RCC 7860 (cell line): ENCODE data around the gene NR3C1.
A peak's percentile ranks its signal among the peaks of the same experiment; 100 is the strongest.

Source experiments
- DNase-seq: peaks from one replicate; pipeline ENCODE4 v3.0.0-alpha.2; 2015; ENCODE audit warnings: low spot score
- FAIRE-seq: peaks from 2 replicates; lab custom pipeline; 2012; peaks lifted over from hg19 to GRCh38; lab: Jason Lieb, UNC

The NR3C1 gene

DNA sequence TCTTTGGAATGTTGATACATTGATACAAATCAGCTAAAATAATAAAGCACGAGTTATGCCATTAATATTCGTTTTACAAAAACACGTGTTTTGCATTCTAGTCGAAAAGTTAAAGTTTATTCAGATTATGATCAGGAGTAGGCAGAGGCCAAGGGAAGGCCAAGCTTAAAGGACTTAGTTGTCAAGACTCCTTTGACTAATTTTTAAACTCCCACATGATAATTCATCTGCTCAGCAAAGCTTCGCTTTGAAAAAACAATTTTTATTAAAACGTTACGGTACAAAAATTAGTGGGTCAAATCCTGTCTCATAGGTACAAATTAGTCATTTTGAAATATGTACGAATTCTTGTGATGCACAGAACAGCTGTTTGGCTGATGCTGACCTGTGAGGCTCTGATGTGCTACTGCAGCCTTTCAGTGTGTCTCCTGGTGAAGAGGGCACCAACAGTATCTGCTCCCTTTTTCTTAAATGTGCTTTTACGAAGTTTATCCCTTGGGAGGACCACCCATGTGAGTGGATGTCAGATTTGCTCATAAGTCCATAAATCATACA lies 23.0 kb upstream of the NR3C1 start:
- DNase-seq (no peak), FAIRE-seq (no peak)

DNA sequence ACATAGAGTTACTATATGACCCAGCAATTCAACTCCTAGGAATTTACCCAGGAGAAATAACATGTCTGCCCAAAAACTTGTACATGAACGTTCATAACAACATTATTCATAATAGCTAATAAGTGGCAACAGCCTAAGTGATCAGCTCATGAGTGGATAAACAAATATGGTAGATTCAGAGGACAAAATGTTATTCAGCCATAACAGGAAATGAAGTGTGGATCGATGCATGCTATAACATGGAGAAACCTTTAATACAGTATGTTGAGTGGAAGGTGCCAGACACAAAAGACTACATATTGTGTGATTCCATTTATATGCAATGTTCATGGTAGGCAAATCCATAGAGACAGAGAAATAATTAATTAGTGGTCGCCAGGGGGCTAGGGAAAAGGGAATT lies 22.3 kb upstream of the NR3C1 start:
- FAIRE-seq (no peak), DNase-seq (no peak)

DNA sequence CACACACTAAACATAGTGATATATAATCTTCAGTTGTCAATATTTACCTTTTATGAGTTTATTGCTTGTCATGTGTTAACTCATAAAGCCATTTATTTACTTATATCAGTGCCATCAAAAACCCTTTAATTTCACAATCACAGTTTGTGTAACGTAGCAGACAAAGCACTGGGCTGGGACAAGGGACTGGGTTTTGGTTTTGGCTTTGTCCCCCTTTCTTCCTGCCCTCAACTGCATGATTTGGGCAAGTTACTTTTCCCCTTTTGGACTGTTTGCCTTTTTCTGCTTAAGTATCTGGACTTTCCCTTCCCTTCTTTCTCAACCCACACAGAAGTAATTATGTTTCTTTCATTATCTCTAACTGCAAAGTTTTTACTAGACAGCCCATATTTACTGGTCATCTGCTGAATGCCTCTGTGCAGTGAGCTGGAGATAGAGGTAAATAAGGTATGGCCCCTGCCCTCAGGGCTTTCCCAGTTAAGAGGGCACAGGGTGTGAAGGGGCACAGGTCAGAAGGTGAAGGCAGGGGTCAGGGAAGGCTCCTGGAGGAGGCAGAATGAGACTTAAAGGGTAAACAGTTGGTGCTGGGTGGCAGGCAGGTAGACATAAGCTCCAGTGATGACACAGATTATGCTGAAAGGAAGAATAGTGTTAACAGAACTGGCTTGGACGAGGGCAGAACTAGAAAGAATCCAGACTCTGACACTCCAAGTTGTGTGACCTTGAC lies 14.8 kb upstream of the NR3C1 start:
- FAIRE-seq (no peak), DNase-seq (no peak)

DNA sequence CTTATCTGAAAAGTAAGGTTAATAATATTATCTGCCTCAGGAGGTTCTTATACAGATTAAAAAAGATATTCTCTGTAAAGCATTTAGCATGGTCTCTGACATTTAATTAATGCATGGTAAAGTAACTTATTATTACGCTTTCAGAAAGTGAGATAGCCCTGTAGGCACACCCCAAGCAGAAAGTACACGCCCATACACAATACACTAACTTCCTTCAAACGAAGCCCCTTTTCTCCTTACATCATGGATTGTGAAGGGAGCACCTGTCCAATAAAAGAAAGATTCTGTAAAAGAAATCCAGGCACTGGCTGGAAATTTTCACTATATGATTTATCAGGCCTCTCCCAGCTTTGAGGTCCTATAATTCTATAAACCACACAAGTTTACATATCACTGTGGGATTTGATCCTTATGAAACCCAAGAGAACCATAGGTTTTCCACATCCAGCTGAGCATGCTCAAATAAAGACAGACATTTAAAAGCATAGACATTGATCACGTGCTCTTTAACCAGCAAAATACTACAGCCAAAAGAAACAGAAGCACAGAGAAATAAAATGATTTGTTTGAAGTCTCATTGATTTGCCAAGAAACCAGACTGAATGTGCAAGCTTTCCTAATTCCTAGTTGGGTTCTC lies 14.1 kb upstream of the NR3C1 start:
- no peak for FAIRE-seq

DNA sequence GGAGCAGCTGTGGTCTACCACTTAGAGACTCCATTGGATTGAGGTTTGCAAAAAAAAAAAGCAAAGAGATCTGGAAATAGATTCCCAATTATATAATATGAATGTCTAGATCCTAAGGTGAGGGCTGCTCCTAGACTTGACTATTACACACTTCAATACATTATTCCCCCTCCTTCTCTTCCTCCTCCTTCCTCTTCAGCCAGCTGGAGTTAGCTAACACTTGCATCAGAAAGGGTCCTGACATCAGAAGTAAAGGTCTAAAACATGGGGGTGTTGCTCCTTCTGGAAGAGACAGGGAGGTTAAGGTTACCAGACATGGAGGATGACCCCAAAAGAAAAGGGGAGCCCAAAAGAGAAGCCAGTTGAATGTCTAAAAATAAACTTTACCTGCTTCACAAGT lies 12.9 kb upstream of the NR3C1 start:
- no peak for FAIRE-seq
- DNase-seq: no peak

More for the DNA sequence above, 14.1 kb upstream of the NR3C1 start:
- DNase-seq: no peak

DNA sequence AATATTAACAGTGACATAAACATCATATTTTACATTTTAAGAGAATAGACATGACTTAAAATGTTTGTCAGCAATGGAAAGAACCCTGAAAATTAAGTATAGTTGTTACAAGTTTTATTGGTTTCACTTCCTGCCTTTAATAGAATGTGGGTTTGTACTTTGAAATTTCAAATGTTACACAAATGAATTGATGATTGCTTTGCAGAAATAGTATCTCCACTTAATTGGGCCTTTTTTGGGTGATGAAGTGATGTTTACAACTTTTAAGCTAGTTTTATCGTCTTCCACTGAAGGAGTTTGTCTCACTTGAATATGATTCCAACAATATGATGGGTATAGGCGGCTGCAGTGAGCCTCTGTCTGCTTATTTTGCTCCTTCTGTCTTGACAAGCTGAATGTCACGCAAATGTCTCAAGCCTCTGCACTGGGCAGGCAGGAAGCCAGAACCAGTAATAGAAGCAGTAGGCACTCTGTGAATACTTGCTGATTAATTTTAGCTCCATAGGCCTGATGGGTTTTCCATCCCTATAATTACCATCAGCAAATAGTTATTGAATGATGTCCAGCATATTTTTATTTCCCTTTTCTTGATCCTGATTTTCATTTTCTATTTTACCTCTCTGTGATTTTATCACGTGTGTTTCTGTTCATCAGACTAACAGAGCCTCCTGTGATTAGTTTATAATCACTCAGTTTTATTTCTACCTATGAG lies 10.6 kb upstream of the NR3C1 start:
- FAIRE-seq (no peak), DNase-seq (no peak)

DNA sequence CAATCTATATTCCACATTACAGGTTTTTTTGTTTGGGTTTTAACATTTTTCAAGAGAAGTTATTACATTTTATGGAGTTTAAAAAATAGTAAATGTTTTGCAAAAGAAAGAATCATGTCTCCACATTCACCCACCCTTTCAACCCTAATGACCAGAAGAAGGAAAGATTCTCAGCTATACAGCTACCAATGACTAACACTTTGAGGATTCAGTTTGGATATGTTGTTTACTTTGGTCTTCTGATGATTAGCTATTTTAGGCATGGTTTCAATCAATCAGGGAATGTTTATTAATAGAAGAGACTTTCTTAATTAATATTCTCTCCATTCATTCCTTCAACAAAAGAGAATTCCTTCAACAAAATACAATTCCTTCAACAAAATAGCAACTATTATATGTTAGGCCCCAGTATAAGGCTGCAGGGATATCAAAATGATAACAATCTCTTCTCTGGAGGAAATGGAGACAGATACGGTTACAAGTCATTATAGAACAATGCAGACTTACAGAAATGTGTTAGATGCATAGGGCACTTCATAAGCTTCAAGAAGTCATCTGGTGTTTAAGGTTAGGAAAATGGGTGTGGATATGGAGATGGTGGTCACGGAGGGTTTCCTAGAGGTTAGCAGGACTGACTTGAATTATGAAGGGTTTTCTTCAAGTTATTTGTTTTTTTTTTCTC lies 9.3 kb upstream of the NR3C1 start:
- DNase-seq: no peak
- FAIRE-seq: no peak

DNA sequence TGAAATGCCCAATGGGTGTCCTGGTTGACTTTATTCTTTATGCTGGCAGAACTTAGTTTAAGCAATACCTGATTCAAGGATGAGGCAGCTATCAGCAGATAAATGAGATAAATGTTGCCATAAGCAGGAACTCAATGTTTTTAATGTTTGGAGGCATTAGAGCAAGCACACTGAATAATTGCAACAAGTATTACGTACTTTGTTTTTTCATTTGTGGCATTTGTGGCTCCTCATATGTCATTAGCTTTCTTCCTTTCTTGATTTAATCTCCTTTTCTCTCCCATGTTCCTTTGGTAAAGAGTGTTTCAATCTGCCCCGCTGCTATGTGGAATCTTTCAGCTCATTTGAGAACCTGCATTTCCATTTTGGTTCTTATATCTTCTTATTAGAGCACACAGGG lies 6.4 kb upstream of the NR3C1 start:
- DNase-seq (no peak), FAIRE-seq (no peak)

DNA sequence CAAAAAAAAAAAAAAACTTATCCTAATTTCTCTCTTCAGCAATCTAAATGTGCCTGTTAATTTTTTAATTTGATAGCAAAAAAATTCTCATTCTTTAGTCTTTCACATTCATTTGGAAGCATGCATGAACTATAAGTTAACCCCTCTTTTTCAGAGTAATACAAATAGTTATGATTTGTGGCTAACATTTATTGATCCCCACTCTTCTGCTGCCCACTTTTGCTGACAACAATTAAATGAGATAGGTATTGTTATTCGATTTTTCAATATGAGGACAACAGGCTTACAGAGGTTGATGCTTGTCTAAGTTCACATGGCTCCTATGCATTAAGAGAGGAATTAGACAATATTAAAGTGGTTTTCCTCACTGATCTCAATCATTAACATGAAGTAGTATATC lies 2.9 kb upstream of the NR3C1 start:
- FAIRE-seq (no peak), DNase-seq (no peak)

DNA sequence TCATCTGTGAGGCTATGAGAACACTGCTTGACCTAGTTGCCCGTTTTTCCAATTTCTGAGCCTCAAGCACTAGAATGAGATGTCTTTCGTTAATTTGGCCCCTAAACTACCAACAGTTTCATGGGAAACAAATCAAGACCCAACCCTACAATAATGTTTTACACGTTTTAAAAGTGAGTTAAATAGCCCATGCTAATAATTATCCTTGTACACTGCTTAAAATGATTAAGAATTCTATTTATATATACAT lies 2.3 kb upstream of the NR3C1 start:
- no peak for DNase-seq
- peak; percentile 39 for FAIRE-seq

DNA sequence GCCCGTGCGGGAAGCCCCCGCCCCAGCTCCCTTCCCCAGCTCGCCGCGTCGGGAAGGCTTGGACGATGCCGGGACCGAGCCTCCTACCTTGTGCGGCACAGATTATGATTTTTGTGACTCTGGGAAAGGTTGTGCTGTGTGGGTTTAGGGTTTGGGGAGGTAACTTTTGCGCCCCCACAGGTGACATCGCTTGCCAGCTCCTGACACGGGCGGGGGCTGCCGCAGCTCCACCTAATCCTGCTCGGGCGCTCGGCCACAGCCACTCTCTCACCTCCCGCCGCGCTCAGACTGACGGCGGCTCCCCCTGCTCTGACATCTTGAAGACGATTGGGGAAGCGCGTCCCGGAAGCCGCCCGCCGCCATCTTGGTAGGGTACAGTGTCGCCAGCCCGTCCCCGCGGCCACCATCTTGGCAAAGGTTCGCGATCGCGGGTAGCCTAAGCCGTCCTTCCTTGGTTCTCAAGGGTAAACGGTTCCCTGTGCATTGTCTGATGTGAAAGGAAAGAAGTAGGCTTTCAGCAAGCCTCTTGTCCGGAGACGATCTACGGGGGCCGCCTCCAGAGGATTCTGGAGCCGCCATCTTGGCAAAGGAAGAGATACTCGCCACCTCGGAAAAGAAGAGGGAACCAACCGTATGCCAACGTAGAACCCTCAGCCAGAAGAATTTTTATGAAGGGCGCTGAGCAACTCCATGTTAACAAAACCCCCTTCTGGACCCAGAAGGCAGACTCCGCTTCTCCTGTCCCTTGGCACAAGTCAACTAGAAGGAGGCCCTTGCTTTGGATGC lies 1.8 kb upstream of the NR3C1 start:
- FAIRE-seq: no peak
- peak; percentile 76 for DNase-seq

DNA sequence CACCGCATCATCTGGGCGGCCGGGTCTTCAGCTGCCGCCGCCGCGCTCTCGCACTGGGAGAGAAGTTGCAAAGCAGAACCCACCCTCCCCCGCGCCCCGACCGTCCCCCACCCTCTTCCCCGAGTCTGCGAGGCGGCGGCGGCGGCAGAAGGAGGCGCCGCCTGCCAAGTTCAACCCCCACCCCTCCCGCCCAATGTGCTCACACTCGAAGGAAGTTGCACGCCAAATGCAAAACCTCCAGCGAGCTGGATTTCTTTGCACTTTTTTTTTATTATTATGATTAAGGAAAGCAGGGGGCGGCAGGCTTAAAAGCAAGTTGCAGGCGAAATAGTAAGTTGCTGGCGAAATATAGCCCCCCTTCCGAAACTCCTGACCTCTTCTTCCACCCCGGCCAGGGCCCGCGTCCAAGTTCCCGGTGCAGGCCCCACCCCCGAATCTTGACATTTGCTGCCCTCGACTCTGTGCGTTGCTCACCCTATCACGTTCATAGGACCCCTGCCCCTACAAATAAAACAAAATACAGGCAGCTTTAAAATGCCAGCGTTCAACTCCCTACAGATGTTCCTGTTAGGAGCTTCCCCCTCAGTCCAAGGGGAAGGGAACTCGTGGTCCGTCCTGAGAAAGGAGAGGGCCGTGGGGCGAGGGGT lies 1.1 kb upstream of the NR3C1 start:
- no peak for FAIRE-seq
- DNase-seq: peak; percentile 74

DNA sequence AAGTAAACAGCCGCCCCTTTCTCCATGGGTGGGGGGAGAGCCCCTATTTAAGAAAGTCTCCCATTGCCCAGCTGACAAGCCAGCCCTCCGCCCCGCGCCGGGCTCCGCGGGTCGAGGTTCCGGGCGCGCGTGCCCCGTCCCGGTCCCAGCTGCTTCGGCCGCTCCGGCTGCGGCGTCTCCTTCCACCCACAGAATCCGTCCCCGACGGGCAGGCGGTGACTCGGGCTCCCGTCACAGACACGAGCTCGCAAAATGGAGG lies 223 bp downstream of the NR3C1 start:
- DNase-seq: no peak
- FAIRE-seq: no peak

DNA sequence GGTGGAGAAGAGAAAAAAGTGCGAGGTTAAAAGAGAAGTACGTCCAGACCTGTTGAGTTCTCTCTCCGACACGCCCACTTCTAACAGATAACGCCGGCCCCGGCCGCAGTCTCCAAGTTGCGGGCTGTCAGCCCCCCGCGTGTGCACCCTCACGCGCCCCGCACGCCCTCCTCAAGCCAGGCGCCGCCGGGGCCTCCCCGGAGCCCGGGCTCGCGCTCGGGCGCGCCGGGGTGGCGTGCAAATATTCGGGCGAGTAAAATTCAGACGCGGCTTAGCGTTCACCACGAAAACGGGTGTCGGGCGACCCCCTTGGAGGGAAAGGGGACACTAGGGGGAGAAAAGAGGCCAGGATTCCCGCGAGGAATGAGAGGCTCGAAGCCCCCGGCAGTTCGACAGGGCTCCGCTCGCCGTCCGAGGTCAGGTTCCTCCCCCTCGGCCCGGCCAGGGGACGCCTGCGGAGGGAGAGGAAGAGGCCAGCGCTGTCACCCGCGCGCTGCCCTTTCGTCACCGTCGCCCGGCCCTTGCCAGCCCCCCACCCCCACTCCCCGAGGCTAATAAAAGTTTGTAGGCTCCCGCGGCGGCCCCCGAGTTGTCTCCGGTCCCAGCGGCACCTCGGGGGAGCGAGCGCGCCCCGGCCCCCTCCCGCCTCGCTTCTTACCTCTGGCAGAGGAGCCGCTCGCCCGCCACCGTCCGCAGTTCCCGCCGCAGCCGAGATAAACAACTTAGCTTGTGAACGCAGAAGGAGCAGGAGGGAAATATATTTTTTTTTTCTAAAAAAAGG lies 743 bp downstream of the NR3C1 start:
- DNase-seq: no peak
- FAIRE-seq: no peak

DNA sequence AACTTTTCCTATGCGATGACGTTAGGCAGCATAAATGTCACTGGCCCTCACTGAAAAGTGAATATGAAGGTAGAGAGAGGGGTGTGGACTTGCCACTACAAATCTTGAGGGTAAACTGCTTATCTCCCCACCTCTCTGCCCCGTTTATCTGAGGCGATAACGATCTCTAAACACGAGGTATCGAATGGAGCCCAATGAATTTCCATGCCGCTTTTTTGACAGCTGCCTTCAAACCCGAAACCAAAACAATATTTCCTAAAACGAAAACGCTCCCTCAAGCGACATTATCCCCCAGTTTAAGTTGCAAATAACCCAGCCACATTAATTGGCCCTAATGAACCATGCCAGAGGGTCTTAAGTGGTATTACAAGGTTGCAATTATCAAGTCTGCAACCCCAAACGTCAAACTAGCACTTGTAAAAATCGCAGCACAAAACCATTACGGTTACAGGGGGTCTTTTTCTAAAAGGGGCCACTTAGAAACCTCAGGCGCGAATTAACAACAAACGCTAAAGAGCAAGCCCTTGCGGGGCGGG lies 1.4 kb downstream of the NR3C1 start:
- no peak for FAIRE-seq

DNA sequence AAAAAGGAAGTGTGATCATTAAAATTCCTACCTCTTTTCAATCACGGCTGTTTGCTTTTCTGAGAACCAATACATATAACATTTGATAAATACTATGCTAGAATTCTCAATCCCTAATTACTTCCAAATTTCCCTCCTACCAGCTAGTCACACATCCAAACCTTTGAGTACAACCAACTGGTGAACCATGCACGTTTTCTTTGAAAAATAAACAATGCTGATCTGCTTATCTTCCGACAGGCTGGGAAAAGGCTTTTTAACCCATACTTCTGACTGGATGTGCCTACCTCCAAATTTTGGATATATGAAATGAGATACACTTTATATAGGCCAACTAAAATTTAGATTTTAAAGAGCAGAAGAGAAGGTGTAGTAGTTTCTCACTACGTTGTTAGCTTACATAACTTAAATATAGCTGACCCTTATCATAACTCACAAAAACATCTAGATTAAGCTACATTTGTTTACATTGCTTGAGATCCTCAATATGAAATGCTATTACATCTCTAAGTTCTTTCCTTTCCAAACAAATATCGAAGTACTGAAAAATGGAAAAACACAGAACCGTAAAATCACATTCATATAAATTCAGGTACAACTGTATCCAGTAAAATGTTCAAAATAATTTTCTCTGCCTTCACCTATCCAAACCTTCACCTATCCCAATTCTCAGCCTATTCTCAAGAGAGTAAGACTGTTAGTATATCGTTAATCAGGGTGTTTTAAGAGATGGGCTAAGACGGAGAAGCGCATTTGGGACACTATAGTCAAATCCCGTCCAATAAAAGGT lies 2.1 kb downstream of the NR3C1 start:
- FAIRE-seq: no peak
- DNase-seq: no peak

More for the DNA sequence above, 1.4 kb downstream of the NR3C1 start:
- DNase-seq: no peak

DNA sequence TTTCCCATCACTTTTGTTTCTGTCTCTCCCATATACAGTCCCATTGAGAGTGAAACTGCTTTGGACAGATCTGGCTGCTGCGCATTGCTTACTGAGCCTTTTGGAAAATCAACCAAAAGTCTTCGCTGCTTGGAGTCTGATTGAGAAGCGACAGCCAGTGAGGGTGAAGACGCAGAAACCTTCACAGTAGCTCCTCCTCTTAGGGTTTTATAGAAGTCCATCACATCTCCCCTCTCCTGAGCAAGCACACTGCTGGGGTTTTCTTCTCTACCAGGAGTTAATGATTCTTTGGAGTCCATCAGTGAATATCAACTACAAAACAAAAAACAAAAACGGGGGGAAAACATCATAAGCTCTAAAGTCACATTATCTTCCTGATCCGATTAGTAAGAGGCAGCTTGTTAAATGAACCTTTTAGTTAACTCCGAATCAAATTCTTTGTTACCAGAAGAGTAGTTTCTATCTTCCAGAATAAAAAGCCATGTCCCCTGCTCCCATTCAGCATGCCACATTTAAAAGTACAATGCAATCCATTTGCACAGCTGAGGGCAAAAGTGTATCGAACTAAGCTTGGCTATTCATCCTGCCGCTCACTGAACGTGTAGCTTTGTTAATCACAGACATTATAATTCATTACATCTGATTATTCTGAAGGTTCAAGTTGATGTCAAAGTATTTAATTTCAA lies 2.8 kb downstream of the NR3C1 start:
- DNase-seq (peak; percentile 70), FAIRE-seq (peak; percentile 83)
